ENCODE data around the gene LRMDA. TPM values are rescaled to one million over a fixed set of nuclear protein-coding genes. Genes with fewer than 3 reads are reported as not detected.

Gene LRMDA
- total and polyA plus RNA-seq, 2 of the 4 experiments (the other 2 are of a cell fraction): 0.07 TPM; not detected in 1

DNA sequence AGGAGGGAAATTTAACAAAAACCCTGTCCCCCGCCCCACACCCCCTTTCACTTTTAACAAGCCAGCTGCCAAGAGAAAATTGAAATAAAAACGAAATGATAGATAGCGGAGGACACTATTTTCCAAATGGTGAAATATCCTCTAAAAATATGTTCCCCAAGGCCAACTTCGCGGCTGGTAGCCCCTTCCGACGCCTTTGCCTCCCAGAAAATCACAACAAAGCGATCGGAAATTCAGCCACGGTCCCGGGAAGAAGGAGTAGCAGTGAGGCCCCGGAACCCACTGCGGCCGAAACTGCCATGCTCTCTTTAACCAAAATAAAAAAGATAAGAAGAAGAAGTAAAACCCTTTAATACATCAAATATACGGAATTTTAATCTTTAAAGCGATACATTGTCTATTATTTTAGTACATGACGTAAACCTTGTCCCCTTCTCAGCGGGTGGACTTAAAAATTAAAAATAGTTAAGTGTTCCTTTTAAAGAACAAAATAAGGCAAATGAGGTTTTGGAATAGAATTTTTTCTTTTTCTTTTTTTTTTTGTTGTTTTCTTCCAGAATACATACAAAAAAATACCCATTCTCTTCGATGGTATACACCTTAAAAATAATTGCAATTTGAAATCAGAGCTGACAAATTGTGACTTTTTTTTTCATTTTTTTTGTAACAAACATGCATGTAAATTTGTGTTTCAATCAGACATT lies 33.8 kb upstream of the LRMDA start:
- ChIA-PET POLR2A (ENCODE audit: unreplicated experiment) (interaction anchor here (0.6 kb wide), 1 partner anchor 1033 kb away, joined by 3 read pairs; no protein-coding TSS in a partner anchor), CTCF (interaction anchor here (0.7 kb wide), 1 partner anchor 14 kb away, joined by 3 read pairs; no protein-coding TSS in a partner anchor)
- peak overlapping the region; percentile 56 for H3K4ac ChIP-seq (ENCODE audit: low read depth, low read length)
- H2AFZ ChIP-seq (replicated peaks; ENCODE audit: low read length, poor library complexity): peak overlapping the region; percentile 77
- peak overlapping the region; percentile 99 for H3K9ac ChIP-seq (ENCODE audit: low read depth, low read length)
- H3K14ac ChIP-seq (replicated peaks; ENCODE audit: low read depth, low read length): peak overlapping the region; percentile 94
- no peak overlapping the region; the same call in 2 of the 3 replicates for H2BK15ac ChIP-seq (ENCODE audit: low read depth, low read length)
- DNase-seq (no peak), ATAC-seq (ENCODE audit: low read depth) (no peak)
- H3K36me3 ChIP-seq (ENCODE audit: control insufficient read depth, insufficient read depth, low read length): peaks cover 34% of the 10 kb centered on the region
- H3K4me2 ChIP-seq (ENCODE audit: low read depth, low read length): peak overlapping the region; percentile 89
- peaks cover 3 to 21% of the 10 kb centered on the region in 2 experiments for H3K79me1 ChIP-seq (ENCODE audit: low read depth in 1 of 2, low read length in 2 of 2)
- peak overlapping the region; percentile 76 for H2AK9ac ChIP-seq (replicated peaks; ENCODE audit: low read depth, low read length, poor library complexity)
- peaks cover 13% of the 10 kb centered on the region; the same call in 1 of the 2 replicates for H3K4me1 ChIP-seq (ENCODE audit: control insufficient read depth, insufficient read depth, low read length)
- peak overlapping the region; percentile 98 for H3K27ac ChIP-seq (ENCODE audit: insufficient read depth, low read length)
- TF ChIP-seq CTCF (conservative IDR thresholded peaks at IDR 0.05; ENCODE audit: low read depth, low read length): no peak
- no peak for TF ChIP-seq MXI1 (IDR thresholded peaks at IDR 0.05; ENCODE audit: borderline replicate concordance, low read depth, low read length)
- peaks cover 5% of the 10 kb centered on the region; the same call in 1 of the 2 replicates for H3K9me1 ChIP-seq (ENCODE audit: insufficient read depth, low read length)
- peak overlapping the region; percentile 99 for H3K4me3 ChIP-seq (ENCODE audit: insufficient read depth, low read depth, low read length)
- BruUV-seq (replicated peaks): no TSS peak
- in situ Hi-C loops (cut with MboI; ENCODE audit: low sequenced_read_pairs) (loop anchor here (5.0 to 10.0 kb wide), 2 partner anchors 103 to 1715 kb away; no protein-coding TSS in a partner anchor), dilution Hi-C loops (cut with HindIII; ENCODE audit: low sequenced_read_pairs, unreplicated experiment) (no loop called here), intact Hi-C loops (cut with micrococcal nuclease) (loop anchor here (5.0 kb wide), 1 partner anchor 285 kb away; the partner anchor contains the start of gene SAMD8)
- H2BK120ac ChIP-seq (ENCODE audit: low read depth, low read length): peak overlapping the region; percentile 91
- H3K27me3 ChIP-seq (ENCODE audit: control insufficient read depth, insufficient read depth, low read length): no peaks in the 10 kb centered on the region
- H2BK5ac ChIP-seq (ENCODE audit: low read depth, low read length, poor library complexity, severe bottlenecking): peak overlapping the region; percentile 83
- H4K20me1 ChIP-seq (ENCODE audit: insufficient read depth, low read length): peaks cover 16% of the 10 kb centered on the region; the same call in 1 of the 2 replicates
- H3K56ac ChIP-seq (ENCODE audit: extremely low read depth, insufficient read depth, low read length): peak overlapping the region; percentile 87; the same call in 1 of the 2 replicates
- H3K23ac ChIP-seq (ENCODE audit: low read depth, low read length): 0 out of 2 replicates have a peak overlapping the region, but pooled peaks have one; percentile 78
- no peak overlapping the region for H2AK5ac ChIP-seq (ENCODE audit: low read depth, low read length)
- peak overlapping the region; percentile 77 for H3K18ac ChIP-seq (ENCODE audit: low read depth, low read length)
- H2BK20ac ChIP-seq (ENCODE audit: low read depth, low read length): 0 out of 2 replicates have a peak overlapping the region, but pooled peaks have one; percentile 42
- WGBS, 2 experiments (ENCODE audit: extremely low coverage in 2 of 2, insufficient read length in 1 of 2): no CpG with 5 or more reads among the region's 19 CpGs
- peak overlapping the region; percentile 73 for H4K91ac ChIP-seq (ENCODE audit: insufficient read depth, low read depth, low read length)
- no peaks in the 10 kb centered on the region for H3K9me3 ChIP-seq (ENCODE audit: control insufficient read depth, insufficient read depth, low read length)
- H4K8ac ChIP-seq (ENCODE audit: low read depth in 2 of 2, low read length in 2 of 2): peak overlapping the region; percentile 54 to 68; a peak in 3 of 4 replicates
- peak overlapping the region; percentile 52; the same call in 1 of the 2 replicates for H4K5ac ChIP-seq (ENCODE audit: low read depth, low read length)

Measured in IMR-90 (cell line).